Mucosa of gallbladder (tissue), 1 donor: Measurements from ENCODE around the gene SKIC2. TPM values are rescaled to one million over a fixed set of nuclear protein-coding genes. Genes with fewer than 3 reads are reported as not detected.
"Not testable (repeated sequence)": the region's sequence is repeated elsewhere in the genome, so short reads cannot be mapped to it uniquely, and the experiment has no call there.

Experiments
- DNase-seq: peaks from one replicate; pipeline ENCODE4 v3.0.0-alpha.2; 2020; ENCODE audit warnings: low spot score
- total RNA-seq: library from RNA; stranded (reverse); gene quantifications from one replicate; pipeline ENCODE4 v1.2.1, GENCODE V29; 2021
- donor health status: DM: no; HTN: no; CAD: no.

Gene SKIC2
- total RNA-seq, 1 donor from 2014 or later = 81.3 TPM

DNA sequence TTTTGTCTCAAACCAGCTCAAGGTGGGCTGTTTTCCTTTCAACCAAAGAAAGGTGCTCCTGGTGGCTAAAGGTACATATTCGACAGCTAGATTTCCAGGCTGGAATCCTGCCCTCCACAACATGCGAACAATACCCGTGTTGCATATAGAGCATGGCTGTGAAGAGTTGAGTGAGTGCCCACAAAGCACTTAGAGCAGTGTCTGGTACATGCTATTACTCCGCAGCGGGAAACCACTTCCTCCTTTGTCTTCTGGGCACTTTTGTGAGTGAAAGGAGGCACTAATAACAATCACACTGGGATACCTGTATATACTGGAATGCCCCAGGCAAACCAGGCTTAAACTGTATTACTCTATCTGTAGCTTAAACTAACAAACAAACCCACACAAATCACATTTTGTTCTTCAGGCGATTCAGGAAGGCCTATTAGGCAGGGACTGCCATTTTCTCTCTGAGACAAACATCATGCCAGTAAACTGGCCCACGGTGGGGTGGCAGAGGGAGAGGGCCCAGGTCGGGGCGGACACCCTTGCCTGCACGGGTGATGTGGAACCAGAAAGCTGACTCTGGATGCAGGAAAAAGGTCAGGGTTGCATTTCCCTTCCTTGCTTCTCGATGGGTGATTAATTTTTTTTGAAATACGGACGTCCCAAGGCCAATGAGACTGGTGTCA lies 46.0 kb downstream of the SKIC2 start:
- DNase-seq = not testable (repeated sequence)

DNA sequence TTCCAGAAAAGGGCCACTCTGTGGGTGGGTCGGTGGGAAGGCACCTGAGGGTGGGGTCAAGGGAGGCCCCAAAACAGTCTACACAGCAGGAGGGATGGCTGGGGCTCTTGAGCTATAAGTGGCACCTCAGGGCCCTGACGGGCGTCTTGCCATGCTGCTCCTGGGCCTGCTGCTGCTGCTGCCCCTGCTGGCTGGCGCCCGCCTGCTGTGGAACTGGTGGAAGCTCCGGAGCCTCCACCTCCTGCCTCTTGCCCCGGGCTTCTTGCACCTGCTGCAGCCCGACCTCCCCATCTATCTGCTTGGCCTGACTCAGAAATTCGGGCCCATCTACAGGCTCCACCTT lies 46.5 kb downstream of the SKIC2 start:
- not testable (repeated sequence) for DNase-seq

DNA sequence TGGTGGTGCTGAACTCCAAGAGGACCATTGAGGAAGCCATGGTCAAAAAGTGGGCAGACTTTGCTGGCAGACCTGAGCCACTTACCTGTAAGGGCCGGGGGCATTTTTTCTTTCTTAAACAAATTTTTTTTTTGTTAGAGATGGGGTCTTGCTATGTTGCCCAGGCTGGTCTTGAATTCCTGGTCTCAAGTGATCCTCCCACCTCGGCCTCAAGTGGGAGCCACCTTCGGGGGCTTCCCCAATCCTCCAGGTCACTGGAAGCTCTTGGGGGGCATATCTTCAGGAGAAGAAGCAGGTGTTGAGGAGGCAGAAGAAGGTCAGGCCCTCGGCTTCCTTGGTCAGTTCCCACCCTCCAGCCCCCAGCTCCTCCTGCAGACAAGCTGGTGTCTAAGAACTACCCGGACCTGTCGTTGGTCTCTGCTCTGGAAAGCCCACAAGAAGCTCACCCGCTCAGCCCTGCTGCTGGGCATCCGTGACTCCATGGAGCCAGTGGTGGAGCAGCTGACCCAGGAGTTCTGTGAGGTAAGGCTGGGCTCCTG lies 47.1 kb downstream of the SKIC2 start:
- DNase-seq = not testable (repeated sequence)

DNA sequence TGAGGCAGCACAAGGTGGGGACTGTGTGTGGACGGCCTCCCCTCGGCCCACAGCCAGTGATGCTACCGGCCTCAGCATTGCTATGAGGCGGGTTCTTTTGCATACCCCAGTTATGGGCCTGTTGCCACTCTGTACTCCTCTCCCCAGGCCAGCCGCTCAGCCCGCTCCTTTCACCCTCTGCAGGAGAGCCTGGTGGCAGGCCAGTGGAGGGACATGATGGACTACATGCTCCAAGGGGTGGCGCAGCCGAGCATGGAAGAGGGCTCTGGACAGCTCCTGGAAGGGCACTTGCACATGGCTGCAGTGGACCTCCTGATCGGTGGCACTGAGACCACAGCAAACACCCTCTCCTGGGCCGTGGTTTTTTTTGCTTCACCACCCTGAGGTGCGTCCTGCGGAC lies 48.1 kb downstream of the SKIC2 start:
- DNase-seq = not testable (repeated sequence)

DNA sequence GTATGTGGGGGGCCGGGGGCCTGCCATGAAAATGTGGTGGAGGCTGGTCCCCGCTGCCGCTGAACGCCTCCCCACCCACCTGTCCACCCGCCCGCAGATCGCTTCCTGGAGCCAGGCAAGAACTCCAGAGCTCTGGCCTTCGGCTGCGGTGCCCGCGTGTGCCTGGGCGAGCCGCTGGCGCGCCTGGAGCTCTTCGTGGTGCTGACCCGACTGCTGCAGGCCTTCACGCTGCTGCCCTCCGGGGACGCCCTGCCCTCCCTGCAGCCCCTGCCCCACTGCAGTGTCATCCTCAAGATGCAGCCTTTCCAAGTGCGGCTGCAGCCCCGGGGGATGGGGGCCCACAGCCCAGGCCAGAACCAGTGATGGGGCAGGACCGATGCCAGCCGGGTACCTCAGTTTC lies 49.1 kb downstream of the SKIC2 start:
- not testable (repeated sequence) for DNase-seq

DNA sequence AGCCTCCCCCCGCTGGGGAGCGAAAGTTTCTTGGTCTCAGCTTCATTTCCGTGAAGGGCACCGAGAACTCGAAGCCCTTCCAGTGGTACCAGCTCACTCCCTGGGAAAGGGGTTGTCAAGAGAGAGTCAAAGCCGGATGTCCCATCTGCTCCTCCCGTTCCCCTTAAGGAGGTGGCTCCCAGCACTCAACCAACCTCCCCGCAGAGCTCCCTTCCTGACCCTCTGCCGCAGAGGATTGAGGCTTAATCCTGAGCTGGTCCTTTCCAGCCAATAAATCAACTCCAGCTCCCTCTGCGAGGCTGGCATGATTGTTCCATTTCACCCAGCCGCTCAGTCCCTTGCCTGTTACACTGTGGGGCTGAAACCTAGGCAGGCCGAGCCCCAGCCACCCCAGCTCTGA lies 49.6 kb downstream of the SKIC2 start:
- not testable (repeated sequence) for DNase-seq

DNA sequence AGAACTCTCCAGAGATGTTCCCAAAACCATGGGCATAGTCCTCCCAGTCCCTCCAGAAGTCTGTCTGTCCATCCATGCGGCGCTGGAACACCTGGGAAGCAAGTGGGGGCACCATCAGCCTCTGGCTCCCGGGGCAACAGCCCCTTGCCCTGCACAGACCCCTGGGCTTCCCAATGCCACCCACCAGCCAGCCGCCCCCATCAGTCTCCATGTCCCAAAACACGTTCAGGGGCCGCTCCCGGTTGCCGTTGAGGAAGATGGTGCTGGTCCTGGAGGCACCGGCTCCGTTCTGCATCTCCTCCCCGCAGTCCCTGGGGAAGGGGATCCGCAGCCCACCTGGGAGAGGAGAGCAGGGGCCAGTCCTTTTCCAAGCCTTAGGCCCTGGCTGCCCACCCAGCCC lies 50.6 kb downstream of the SKIC2 start:
- DNase-seq = not testable (repeated sequence)

DNA sequence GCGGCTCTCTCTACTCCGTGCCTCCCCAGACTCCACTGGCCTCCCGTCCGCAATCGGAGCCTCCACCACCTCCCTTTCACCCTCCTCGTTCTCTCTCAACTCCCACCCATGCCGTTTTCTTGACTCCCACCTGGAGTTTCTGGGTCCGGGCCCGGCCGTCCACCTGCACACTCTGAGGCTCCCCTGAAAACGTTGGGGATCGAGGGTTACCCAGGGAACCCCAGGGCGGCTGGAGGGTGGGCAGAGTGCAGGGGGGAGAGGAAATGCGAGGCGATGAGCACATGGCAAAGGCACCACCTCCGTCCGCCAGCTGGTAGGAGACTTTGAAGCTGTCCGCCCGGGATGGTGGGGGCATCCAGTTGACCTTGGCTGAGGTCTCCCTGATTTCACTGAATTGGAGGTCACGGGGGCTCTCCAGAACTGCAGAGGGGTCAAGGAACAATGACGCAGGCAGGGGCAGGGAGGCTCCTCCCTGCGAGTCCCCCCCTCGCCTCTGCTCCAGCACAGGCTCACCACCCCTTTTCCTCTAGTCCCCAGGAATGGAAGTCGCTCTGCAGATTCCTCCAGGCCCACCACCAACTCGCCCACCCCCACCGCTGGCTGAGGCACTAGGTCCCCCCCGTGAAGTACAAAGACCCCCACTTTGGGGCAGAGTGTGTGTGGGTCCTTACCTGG lies 52.0 kb downstream of the SKIC2 start:
- not testable (repeated sequence) for DNase-seq

DNA sequence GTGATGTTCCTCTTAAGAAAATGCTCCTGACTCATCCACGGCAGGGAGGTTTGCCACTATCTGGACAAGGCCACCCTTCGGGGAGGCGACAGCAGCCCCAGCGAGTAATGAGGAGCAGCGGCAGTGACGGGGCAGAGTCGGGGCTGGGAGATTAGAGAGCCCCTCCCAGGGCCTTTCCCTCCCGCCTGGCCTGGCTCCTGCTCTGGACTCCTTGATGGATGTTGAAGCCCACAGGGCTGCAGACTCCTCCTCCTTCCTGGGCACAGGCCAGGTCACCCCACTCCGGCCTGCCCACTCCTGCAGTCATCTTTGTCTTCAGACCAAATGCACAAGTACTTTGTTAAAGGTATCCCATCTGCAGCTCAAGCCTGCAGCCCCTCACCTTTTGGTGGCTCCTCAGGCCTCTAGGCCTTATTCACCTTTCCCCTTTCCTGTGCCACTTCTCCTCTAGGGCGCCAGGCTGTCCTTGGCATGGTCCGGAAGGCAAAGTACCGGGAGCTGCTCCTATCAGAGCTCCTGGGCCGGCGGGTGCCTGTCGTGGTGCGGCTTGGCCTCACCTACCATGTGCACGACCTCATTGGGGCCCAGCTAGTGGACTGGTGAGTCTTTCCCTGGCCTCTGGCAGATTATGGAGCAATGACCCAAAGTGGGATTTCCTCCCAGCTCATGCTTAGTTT lies 54.1 kb downstream of the SKIC2 start:
- DNase-seq = not testable (repeated sequence)

DNA sequence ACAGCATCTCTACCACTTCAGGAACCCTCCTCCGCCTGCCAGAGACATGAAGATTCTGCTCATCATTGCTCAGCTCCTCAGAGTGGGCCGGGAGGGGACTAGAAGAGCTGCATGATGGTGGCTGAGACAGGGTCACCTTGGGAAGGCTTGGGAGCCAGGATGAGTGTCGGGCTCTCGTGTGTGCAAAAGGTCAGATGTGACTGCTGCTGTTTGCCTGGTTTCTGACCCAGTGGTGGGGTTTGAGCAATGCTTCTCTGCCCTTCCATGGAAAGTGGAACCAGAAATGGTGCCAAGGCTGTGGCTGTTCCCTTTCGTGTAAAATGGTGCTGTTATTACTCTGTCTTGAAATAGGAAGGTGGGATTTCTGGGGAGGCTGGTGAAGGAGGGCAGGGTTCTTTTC lies 54.8 kb downstream of the SKIC2 start:
- DNase-seq = not testable (repeated sequence)

DNA sequence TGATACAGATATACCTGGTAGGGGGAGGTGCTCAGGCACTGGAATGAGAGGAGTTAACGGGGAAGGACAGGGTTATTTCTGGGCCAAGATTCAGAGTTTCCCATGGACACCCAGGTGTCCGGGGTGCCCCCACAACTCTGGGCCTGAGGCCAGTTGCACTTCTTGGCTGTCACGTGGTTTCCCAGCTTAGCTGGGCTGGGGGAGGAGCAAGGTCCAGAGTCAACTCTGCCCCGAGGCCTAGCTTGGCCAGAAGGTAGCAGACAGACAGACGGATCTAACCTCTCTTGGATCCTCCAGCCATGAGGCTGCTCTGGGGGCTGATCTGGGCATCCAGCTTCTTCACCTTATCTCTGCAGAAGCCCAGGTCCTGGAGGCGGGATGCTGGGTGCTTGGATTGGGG lies 55.6 kb downstream of the SKIC2 start, which contains the start of gene C4B:
Gene C4B (plus strand): TSS at position 249 of the 400 bp plus-strand sequence. CDS start 51 bp downstream, at position 300.
- not testable (repeated sequence) for DNase-seq

Other genes starting within 250 kb of the SKIC2 start
- not detected for gene LY6G6D, start 243.8 kb upstream of the SKIC2 start, total RNA-seq
- gene LY6G6C, start 237.4 kb upstream of the SKIC2 start, total RNA-seq = not detected
- 0.37 TPM for gene MPIG6B, start 235.8 kb upstream of the SKIC2 start, total RNA-seq
- gene DDAH2, start 229.9 kb upstream of the SKIC2 start, total RNA-seq = 130 TPM
- 394 TPM for gene CLIC1, start 222.6 kb upstream of the SKIC2 start, total RNA-seq
- 19.7 TPM for gene MSH5, start 219.2 kb upstream of the SKIC2 start, total RNA-seq
- 2.7 TPM for gene SAPCD1, start 196.5 kb upstream of the SKIC2 start, total RNA-seq
- 18.5 TPM for gene VWA7, start 181.8 kb upstream of the SKIC2 start, total RNA-seq
- 49.7 TPM for gene VARS1, start 163.4 kb upstream of the SKIC2 start, total RNA-seq
- 32.5 TPM for gene LSM2, start 152.2 kb upstream of the SKIC2 start, total RNA-seq
- gene HSPA1L, start 143.9 kb upstream of the SKIC2 start, total RNA-seq = 2.8 TPM
- gene HSPA1A, start 143.6 kb upstream of the SKIC2 start, total RNA-seq = 347 TPM
- gene HSPA1B, start 131.4 kb upstream of the SKIC2 start, total RNA-seq = 277 TPM
- 91.2 TPM for gene NEU1, start 96.4 kb upstream of the SKIC2 start, total RNA-seq
- 457 TPM for gene SLC44A4, start 80.2 kb upstream of the SKIC2 start, total RNA-seq
- gene EHMT2, start 61.5 kb upstream of the SKIC2 start, total RNA-seq = 63.4 TPM
- gene ZBTB12, start 57.1 kb upstream of the SKIC2 start, total RNA-seq = 11.8 TPM
- 14.8 TPM for gene C2, start 31.5 kb upstream of the SKIC2 start, total RNA-seq
- 476 TPM for gene CFB, start 13.1 kb upstream of the SKIC2 start, total RNA-seq
- gene NELFE, start 204 bp upstream of the SKIC2 start, total RNA-seq = 52.1 TPM
- 27.6 TPM for gene DXO, start 13.0 kb downstream of the SKIC2 start, total RNA-seq
- 179 TPM for gene C4A, start 22.9 kb downstream of the SKIC2 start, total RNA-seq
- 155 TPM for gene C4B, start 55.6 kb downstream of the SKIC2 start, total RNA-seq
- gene CYP21A2, start 79.2 kb downstream of the SKIC2 start, total RNA-seq = 1.3 TPM
- gene TNXB, start 150.2 kb downstream of the SKIC2 start, total RNA-seq = 30.1 TPM
- gene ATF6B, start 169.1 kb downstream of the SKIC2 start, total RNA-seq = 119 TPM
- 5.0 TPM for gene FKBPL, start 171.1 kb downstream of the SKIC2 start, total RNA-seq
- 3.7 TPM for gene PRRT1, start 192.8 kb downstream of the SKIC2 start, total RNA-seq
- gene PPT2, start 195.0 kb downstream of the SKIC2 start, total RNA-seq = 17.4 TPM
- gene EGFL8, start 205.4 kb downstream of the SKIC2 start, total RNA-seq = 13.6 TPM
- 88.4 TPM for gene AGPAT1, start 216.9 kb downstream of the SKIC2 start, total RNA-seq
- 93.1 TPM for gene RNF5, start 219.2 kb downstream of the SKIC2 start, total RNA-seq
- gene AGER, start 225.1 kb downstream of the SKIC2 start, total RNA-seq = 11.8 TPM
- gene PBX2, start 231.0 kb downstream of the SKIC2 start, total RNA-seq = 95.0 TPM
- gene GPSM3, start 233.5 kb downstream of the SKIC2 start, total RNA-seq = 19.6 TPM